Measurements from ENCODE around the gene SLC66A2.
"Not testable (repeated sequence)": the region's sequence is repeated elsewhere in the genome, so short reads cannot be mapped to it uniquely, and the experiment has no call there.

Gene SLC66A2

DNA sequence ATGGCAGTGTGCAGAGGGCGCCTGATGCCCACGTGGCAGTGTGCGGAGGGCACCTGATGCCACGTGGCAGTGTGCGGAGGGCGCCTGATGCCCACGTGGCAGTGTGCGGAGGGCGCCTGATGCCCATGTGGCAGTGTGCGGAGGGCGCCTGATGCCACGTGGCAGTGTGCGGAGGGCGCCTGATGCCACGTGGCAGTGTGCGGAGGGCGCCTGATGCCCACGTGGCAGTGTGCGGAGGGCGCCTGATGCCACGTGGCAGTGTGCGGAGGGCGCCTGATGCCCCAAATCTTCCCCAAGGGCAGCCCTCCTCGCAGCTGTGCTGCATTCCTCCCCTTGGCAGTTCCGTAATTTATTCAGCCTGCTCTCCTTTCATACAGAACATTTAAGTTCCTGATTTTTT lies 73.2 kb downstream of the SLC66A2 start:
- DNase-seq (ENCODE audit: low spot score): not testable (repeated sequence)

DNA sequence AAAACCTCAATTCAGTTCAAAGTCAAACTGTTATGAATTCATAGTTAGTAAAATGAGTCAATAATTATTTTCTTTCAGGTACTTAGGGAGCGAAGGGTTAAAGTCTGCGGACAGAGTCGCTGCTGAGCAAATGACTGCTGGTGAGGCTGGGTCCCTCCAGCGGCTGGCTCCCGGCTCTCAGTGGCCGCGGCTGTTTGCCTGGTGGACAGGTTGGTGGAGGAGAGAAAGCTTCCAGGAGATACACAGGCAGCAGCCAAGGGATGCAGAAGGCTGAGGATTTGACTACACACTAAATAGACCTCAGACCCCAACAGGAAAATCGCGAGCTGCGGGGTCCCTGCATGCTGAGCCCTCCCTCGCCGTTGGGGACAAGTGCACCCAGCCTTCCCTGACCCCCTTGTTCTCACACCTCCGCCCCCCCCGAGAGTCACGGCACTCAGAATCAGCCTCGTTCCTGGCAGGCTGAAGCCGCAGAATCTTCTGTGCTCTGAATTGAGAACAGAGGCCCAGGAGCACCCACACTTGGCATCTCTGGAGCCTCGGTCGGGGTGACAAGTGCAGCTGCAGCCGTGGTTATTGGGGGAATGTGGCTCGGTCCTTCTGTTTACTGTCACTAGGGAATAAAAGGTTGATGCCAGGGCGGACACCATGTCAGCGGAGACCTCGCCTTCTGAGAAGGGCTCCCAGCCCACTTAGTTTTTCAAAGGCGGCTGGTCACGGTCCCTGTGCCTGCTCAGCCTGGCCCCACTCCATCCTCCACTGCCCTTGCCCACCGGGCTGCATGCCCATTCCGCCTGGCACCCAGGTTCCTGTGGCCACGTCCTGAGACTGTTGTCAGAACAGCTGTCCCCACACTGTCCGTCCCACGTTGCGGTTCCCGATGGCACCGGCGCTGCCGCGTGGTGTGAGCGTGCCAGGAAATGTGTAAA lies 74.0 kb downstream of the SLC66A2 start:
- no peak for DNase-seq (ENCODE audit: low spot score)

DNA sequence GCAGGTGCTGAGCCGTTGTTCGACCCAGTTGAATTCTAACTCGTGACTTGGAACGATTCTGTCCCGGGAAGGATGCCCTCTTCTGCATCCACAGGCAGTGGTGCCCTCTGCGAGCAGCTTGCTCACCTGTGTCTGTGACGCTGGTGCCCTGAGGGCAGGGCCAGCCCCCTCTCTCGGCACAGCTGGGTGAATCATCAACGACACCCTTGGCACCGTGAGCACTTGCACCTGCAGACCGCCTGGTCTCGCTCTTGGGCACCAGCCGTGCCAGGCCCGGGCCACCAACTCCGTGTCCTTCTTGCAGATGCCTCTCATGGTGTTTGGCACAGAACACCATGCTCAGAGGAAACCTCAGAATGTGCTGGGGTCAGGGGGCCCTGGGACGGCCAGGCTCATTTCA lies 75.0 kb downstream of the SLC66A2 start:
- no peak for DNase-seq (ENCODE audit: low spot score)

DNA sequence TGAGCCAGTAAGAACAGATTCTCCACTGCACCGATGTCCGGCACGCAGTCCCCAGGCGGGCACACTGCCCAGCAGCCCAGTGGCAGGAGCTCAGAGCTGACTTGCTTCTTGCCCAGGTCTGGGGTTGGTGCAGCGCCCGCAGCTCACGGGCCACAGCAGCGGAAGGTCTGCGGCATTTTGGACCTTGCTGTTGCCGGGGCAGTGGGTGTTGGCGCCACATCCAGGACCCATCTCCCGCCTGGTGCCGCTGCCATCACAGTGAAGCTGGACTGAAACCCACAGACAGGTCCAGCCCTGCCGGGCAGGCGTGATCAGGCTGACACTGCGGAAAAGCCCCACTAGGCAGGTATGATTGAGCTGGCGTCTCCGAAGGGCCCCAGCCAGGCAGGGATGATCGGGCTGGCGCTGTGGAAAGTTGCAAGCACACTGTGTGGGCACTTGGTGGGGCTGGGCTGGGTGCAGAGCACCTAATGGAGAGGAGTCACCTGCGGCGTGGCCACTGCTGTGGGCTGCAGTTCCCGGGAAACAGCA lies 75.5 kb downstream of the SLC66A2 start:
- no peak for DNase-seq (ENCODE audit: low spot score)

DNA sequence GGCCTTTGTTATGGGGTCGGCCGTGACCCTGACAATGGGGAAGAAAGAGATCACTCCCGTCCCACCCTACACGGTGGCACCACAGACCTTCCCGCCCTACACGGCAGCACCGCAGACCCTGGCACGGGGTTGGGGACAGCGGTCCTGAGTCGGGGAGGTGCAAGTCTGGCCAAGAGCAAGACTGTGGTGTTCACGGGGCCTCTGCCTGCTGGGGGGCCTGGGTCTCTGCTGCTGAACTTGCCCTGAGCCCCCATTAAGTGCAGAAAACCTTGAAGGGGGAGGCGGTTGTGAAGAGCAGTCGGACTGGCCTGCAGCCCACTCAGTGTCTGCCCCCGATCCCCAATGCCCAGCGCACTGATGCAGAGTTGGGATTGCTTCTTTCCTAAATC lies 75.9 kb downstream of the SLC66A2 start:
- no peak for DNase-seq (ENCODE audit: low spot score)

DNA sequence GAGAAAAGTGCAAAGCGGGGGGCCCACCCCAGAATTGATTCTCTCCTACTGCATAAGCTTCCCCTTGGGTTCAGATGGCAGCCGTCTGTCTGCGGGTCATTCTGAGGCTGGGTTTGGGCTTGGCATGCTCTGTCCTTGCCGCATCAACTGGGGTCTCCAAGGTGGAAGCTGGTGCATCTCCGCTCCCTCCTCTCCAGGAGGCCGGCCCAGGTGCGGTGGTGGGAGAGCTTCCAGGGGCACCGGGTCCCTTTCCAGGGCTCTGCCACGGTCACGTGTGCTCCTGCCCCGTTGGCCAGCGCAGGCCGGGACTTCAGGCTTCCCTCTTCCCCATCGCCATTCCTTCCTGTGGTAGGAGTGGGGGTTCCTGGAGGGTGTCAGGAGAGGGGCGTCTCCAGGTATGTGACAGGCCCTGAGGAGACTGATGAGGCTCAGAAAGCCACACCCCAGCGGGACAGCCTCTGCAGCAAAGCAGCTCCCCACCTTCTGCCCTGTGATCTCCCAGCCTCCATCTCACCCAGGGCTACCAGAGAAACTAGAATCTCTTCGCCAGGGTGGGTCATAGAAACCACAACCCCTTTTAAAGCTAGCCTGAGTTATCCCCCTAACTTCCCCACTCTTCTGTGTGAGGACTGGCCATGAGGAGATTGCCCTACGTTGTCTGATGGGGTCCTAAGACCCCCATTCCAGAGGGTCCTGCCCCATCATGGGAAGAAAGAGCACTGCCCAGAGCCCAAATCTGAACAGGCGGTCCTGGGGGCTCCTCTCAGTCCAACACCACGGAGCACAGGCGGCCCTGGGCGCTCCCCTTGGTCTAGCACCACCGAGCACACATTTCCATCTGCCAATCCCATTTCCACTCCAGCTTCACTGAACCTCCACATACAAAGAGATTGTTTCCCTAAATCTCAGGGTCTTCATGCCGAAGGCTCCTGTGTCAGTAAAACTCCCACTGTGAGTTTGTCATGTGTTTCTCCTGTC lies 76.6 kb downstream of the SLC66A2 start:
- no peak for DNase-seq (ENCODE audit: low spot score)

DNA sequence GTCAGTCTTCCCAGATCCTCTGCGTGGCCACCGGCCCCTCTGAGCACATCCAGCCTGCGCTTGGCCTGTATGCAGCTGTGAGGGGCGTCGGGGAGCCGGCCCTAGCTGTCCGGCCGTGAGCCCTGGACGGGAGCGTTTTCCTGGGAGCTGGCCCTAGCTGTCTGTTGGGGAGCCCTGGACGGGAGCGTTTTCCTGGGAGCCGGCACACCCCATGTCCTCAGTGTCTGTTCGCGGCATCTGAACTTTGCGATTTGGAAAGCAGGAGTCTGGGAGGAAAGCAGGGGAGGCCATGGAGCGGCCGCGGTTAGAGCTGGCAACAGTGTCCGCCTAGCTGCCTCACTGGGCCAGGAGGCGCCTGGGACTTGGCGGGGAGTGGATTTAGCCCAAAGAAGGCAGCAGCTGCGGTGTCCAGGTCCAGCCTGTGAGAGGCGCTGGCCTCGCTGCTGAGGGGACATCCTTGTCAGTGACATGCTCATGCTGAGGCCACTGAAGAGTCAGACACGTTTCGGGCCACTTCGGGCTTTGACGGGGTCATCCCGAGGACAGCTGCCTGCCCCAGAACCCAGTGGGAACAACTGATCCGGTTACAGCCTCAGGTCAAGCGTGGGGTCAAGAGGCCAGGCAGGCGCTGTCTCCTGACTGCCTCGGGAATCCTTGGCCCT lies 77.9 kb downstream of the SLC66A2 start:
- DNase-seq (ENCODE audit: low spot score): no peak

DNA sequence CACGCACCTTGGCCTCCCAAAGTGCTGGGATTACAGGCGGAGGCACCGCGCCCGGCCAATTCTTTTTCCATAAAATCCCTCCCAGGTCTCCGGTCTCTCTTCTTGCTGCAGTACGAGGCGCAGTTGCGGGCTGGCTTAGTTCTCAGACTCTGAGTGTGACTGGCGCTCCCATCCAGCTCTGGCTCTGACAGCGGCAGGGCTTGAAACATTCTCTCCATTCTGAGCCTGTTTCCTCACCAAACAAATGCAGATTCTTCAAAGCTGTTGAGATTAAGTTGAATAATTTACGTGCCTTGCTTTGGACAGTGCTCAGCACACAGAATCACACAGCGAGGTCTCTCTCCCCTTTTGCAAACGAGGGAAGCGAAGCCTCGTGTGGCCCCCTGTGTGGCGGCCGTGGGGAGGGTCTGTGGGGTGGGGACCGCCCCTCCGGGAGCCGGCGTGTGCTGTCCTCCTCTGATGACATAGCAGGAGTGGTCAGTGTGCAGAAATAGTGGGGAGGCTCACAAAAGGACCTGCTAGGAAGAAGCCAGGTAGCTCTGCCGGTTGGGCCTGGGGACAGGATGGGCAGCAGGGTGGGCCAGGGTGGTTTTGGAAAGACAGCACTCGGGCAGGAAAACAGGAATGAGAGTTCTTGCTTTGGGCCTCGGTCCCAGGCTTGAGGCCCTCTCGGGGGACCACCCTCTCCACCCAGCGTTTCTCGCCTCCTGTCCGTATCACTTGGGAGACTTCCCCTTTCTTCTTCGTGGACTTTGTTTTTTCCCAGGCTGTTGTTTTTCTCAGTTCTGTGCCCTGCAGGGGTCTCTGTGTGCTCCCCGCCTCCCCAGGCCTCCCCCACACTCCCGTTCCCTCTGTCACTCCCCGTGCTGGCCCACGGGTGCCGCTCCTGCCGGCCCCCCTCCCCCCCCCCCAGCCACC lies 78.7 kb downstream of the SLC66A2 start:
- no peak for DNase-seq (ENCODE audit: low spot score)

DNA sequence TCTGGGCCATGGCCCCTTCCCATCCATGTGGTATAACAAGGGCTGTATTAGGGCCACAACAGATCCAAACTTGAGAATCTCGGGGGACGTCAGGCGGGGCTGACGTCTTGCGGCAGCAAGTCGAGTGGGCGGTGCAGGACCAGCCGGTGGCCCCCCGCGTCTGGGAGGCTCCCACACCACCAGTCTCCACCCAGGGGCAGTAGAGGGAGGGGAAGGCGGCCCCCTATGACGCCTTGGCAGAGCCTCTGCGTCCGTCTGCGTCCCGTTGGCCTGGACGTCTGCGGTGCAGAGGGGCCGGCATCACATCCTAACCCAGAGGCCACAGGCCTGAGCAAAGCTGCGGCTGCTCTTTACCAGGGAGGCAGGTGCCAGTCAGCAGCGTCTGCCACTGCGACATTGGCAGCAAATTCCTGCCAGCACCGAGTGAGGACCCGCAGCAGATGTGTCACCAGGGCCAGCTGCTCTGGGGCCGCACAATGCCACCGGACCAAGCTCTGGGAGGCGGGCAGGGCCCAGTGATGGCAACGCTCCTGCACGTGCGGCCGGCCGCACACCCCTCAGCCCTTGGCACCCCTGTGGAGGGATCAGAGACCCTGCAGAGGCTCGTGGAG lies 79.9 kb downstream of the SLC66A2 start:
- DNase-seq (ENCODE audit: low spot score): no peak

DNA sequence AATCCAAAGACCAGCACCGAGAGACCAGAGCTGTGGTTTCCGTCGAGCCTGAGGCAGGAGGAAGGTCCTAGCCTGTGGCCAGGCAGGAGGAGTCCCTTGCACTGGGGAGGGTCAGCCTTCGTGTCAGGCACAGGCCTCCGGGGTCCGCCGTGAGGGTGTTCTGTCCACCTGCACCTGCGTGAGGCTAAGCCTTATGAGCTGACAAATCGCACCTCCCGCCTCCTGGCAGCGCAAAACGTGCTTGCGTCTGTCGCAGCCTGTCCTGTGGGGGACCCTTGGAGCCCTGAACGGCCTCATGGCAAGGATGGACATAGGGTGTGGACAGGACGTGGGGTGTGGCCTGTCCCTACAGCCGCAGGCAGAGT lies 80.4 kb downstream of the SLC66A2 start:
- DNase-seq (ENCODE audit: low spot score): no peak

DNA sequence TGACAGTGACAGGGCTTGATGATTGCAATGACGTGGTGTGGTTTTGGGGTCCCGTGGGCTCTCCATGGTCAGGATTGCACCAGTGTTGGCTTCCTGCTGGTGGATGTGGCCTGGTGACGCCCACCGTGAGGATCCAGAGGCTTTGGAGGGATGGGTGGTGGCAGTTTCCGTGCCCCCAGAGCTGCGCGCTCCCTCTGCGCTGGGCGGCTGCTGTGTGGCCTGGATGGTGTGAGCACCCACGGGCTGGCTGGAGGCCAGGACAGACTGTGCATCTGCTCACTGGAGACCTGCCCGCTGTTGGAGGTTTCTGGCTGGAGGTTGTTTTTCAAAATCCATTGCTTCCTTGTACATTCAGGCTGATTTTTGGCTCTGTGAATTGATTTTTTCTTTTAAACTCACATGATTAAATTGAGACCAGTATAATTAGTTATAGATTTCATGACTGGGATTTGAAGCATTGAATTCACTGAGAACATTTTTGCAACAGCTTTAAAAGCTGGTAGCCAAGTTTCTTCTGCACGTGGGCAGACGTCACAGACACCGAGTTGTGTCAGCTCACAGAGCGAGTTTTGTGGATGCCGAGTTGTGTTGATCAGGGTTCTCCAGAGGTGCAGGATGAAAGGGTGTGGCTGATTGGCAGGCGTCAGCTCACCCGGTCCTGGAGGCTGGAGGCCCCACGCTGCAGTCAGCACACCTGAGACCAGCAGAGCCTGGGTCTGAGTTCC lies 81.0 kb downstream of the SLC66A2 start:
- no peak for DNase-seq (ENCODE audit: low spot score)

DNA sequence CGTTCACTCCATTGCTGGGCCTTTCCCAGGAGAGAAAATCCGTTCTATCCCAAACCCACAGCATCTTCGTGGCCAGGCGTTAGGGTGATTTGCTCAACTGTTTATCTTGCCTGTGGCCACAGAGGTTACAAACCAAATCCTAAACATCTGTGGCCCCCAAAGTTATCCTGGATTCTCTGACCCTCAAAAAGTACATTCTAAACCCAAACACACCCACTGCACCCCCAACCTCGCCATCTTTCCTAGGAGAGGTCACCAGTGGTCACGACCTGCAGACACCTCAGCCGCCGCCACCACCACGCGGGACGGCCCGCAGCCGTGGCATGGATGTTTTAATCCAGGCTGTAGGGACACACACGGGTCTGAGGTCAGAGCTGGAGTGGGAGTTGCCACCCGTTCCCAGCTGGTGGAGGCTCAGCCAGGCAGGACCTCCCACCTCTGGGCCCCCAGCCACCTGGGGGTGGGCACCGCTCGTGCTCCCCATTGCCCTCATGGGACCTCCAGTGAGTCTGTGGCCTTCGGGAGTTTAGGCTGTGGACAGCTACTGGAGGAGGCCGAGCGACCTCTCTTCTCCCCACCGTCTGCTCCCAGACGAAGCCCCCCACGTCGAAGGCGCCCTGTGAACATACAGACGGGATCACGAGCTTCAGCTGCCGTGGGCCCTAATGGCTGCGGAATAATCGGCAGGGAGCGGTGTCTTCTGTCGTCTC lies 81.7 kb downstream of the SLC66A2 start:
- no peak for DNase-seq (ENCODE audit: low spot score)

DNA sequence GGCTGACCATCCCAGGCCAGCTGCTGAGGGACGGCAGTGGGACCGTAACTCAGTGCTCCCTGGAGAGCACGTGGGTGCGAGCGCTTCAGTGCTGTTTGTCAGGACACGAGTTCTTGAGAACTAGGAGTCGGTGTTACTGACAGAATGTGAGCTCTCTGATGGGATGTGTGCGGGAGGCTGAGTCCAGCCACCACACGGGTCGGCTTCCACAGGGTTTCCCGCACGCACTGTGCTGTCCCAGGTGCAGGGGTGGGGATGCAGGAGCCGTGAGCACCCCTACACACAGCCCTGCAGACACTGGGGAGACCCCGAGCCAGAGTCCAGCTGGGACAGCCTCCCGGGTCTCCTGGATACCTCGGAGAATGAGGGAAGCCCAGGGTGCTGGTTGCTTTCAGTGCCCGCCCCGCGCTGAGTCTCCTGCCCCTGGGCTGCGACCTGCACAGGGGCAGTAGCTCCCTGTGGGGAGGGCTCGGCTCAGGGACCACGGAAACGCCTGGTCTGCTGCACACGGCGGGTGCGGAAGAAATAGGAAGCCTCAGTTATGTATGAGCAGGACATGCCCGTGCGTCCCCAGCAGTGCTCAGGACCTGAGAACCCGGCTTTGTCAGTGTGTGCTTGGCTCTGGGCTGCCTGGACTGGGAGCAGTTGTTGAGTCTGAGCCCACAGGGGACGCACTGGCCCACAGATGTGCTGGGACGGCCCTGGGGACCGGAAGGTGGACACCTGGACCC lies 82.5 kb downstream of the SLC66A2 start:
- no peak for DNase-seq (ENCODE audit: low spot score)

DNA sequence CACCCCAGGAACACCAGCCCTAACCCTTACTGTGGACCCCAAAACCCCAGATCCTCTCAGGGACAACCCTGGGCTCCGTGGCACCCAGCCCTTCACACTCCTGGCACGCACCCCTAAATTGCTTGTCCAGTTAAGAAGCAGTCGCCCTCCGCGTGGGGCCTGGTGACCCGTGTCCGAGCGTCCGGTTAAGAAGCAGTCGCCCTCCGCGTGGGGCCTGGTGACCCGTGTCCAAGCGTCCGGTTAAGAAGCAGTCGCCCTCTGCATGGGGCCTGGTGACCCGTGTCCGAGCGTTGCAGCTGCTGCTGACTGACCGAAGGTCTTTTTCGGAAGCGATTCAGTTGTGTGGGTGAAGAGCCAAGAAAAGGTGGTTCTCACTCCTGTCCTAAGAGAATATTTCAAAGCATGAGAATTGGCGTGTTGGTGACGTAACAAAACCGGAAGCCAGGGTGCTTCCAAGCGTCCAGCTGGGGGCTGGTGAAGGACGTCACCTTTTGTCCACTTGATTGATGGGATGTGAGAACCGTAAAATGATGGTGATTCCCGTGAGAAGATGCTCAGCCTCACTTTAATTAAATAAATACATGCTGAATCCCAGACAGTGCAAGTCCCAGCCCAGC lies 83.2 kb downstream of the SLC66A2 start:
- DNase-seq (ENCODE audit: low spot score): no peak

DNA sequence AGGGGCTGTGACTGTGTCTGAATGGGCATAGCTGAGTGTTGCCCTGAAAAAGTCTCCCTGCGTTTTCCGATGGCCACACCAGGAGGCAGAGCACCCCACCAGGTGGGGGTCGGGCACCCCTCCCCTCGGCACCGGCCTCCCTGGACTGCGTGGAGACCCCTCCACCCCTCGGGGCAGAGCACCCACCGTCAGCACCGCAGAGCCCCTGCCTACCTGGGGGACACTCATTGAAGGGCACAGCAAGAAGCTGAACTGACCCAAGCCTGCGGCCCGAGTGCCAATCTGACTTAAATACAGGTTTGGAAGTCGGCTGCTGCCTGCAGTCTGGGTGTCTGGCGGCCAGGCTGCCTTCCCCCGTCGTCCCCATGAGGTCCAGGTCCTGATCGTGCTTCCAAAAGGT lies 83.8 kb downstream of the SLC66A2 start:
- no peak for DNase-seq (ENCODE audit: low spot score)

DNA sequence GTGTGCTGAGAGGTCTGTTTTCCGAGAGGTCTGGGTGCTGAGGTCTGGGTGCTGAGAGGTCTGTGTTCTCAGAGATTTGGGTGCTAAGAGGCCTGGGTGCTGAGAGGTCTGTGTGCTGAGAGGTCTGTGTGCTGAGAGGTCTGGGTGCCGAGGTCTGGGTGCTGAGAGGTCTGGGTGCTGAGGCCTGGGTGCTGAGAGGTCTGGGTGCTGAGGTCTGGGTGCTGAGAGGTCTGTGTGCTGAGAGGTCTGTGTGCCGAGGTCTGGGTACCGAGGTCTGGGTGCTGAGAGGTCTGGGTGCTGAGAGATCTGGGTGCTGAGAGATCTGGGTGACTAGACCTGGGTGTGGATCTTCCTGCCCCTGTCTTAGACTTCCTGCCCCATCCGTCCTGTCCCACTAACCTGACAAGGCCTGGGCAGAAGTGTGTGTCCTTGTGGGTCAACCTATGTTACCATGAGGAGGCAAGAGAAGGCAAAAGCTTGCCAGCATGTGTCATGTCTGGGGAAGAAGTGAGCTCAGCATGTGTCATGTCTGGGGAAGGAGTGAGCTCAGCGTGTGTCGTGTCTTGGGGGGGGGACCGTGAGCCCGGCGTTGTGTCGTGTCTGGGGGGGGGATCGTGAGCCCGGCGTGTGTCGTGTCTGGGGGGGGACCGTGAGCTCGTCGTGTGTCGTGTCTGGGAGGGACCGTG lies 84.4 kb downstream of the SLC66A2 start:
- no peak for DNase-seq (ENCODE audit: low spot score)

DNA sequence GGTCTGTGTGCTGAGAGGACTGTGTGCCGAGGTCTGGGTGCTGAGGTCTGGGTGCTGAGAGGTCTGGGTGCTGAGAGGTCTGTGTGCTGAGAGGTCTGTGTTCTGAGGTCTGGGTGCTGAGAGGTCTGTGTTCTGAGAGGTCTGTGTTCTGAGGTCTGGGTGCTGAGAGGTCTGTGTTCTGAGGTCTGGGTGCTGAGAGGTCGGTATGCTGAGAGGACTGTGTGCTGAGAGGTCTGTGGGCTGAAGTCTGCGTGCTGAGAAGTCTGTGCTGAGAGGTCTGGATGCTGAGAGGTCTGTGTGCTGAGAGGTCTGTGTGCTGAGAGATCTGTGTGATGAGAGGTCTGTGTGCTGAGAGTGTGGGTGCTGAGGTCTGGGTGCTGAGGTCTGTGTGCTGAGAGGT lies 85.5 kb downstream of the SLC66A2 start:
- DNase-seq (ENCODE audit: low spot score): not testable (repeated sequence)

Measured in CD4-positive, alpha-beta T cell treated with Interleukin-15 for 4 hours (primary cell).